NCI-H526 (cell line): Measurements from ENCODE around the gene IFT20.

ENCODE experiments used
- DNase-seq, 2 experiments: peaks; one replicate each; lab custom pipeline; 2025; lab: John Stamatoyannopoulos, UW

The IFT20 gene, protein sequence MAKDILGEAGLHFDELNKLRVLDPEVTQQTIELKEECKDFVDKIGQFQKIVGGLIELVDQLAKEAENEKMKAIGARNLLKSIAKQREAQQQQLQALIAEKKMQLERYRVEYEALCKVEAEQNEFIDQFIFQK

DNA sequence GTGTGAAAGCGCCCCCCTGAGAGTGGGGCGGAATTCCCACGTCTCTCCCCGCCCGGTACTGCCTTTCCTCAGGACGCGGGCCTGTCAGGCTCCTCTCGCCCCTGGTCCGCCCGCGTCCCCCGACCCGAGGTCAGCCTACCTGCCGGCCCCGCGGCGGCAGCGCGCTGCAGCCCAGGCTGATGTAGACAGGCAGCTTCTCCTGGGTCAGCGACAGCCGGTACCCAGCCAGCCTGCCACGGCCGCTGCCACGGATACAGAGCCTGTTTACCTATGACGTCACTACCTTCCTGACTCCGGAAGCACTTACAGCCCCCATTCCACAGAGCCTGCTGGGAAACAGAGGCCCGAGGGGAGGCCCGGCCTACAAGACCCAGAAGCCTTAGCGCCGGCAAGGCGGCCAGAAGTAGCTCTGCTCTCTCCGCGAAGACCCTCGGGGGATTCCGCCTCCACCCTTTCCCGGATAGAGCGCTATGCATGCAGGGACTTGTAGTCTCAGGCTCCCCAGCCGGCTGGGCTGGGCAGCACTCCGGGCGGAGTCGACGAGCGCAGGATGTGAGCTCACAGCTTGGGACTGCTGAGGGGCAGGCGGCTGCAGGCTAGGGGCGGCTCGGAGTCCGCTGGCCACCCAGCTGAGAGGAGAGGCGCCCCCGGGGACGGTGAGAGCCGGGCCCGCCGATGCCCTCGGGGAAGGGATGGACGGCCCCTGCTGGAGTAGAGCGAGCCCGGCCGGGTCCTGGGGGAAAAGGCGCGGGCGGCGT lies at the start of gene IFT20, which contains the start of gene TNFAIP1:
TSS of gene IFT20 (minus strand) at position 272 of the 758 bp plus-strand sequence. CDS start 3,487 bp downstream, outside the sequence.
TSS of gene TNFAIP1 (plus strand) at position 561 of the 758 bp plus-strand sequence. CDS start 3,761 bp downstream, outside the sequence.
- DNase-seq, result peak; percentile 100

DNA sequence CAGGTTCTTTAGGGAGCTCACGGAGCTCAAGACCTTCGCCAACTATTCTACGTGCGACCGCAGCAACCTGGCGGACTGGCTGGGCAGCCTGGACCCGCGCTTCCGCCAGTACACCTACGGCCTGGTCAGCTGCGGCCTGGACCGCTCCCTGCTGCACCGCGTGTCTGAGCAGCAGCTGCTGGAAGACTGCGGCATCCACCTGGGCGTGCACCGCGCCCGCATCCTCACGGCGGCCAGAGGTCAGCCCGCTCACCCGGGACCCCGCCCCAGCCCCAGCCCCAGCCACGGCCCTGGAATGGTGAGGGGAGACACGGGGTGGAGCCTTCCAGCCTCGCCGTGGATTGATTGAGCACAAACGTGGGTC lies 49.7 kb upstream of the IFT20 start:
- DNase-seq, result peak in 1 of 2 experiments; percentile 79

DNA sequence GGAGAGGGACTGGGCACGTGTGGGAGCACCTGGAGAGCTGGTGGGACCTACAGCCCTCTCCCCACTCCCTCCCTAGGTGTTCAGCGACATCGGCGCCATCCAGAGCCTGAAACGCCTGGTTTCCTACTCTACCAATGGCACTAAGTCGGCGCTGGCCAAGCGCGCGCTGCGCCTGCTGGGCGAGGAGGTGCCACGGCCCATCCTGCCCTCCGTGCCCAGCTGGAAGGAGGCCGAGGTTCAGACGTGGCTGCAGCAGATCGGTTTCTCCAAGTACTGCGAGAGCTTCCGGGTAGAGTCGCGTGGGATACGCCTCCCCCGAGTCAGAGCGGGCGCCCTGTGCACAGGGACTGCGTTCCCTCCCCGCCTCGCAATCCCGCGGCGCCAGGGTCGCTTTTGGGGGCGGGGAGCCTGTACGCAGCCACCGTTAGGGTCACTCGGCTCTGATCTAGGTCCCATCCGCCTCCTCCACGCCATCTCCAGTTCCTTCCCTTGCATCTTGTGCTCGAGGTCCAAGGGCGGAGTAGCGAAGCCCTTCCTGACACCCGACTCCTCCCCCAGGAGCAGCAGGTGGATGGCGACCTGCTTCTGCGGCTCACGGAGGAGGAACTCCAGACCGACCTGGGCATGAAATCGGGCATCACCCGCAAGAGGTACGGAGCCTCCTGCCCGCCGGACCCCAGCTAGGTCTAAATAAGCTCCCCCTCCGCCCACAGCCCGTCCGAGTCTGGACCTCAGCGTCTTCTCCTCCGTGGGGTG lies 49.2 kb upstream of the IFT20 start:
- DNase-seq, result peak; percentile 82 to 92

DNA sequence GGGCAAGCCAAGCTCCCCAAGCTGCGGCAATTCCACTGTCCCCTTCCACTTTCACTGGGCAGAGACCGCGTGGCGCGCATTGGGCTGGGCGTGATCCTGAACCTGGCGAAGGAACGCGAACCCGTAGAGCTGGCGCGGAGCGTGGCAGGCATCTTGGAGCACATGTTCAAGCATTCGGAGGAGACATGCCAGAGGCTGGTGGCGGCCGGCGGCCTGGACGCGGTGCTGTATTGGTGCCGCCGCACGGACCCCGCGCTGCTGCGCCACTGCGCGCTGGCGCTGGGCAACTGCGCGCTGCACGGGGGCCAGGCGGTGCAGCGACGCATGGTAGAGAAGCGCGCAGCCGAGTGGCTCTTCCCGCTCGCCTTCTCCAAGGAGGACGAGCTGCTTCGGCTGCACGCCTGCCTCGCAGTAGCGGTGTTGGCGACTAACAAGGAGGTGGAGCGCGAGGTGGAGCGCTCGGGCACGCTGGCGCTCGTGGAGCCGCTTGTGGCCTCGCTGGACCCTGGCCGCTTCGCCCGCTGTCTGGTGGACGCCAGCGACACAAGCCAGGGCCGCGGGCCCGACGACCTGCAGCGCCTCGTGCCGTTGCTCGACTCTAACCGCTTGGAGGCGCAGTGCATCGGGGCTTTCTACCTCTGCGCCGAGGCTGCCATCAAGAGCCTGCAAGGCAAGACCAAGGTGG lies 46.0 kb upstream of the IFT20 start:
- DNase-seq, result peak; percentile 22 to 70

DNA sequence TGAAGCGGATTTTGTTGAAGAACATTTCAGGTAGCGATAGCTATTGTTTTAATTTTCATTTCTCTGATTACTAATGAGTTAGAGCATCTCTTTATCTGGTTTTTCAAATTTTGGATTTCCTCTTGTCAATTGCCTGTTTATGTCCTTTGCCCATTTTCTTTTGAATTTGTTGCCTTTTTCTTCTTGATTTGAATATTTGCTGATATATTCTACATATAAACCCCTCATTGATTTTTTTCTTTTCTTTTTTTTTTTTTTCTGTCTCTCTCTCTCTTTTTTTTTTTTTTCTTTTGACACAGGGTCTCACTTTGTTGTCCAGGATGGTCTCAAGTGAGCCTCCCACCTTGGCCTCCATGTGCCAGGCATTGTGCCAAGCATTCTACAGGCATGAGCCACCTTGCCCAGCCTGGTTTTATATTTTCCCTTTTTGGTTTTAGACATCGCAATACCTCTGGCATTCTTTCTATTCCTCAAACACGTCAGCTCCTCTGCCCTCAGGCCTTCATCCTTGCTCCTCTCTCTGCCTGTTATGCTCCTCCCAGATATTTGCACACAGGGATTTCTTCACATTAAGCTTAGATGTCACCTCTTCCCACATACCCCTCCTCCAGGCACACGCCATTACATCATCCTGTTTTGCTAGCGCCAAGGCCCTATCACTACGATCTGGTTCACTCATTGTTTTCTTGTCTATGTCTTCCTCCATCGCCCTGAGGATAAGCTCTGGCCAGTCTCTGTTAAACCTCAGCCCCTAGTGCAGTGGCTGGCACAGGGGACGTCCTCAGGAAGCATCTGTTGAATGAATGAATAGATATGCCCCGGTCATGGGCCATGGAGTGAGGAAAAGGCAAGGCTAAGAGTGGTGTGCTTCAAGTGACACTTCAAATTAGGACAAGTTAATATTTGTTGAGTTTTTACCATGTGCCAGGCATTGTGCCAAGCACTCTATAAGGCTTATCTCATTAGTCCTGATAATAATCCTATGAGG lies 44.8 kb upstream of the IFT20 start:
- DNase-seq, result no peak

DNA sequence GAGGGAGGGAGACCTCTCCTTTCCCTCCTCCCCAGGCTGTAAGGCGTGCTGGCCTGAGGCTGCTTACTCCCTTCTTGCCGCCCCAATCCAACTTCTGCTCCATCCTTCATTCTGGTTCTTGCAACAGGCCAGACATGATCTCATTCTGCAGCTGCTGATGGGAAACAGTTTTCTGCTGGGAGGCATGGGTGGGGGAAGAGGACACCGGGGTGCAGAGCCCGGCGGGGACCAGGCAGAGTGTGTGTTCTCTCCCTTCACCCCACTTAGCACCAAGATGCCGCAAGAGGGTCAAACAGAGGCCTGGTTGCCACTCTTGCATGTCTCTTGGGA lies 37.6 kb upstream of the IFT20 start:
- DNase-seq, result no peak

DNA sequence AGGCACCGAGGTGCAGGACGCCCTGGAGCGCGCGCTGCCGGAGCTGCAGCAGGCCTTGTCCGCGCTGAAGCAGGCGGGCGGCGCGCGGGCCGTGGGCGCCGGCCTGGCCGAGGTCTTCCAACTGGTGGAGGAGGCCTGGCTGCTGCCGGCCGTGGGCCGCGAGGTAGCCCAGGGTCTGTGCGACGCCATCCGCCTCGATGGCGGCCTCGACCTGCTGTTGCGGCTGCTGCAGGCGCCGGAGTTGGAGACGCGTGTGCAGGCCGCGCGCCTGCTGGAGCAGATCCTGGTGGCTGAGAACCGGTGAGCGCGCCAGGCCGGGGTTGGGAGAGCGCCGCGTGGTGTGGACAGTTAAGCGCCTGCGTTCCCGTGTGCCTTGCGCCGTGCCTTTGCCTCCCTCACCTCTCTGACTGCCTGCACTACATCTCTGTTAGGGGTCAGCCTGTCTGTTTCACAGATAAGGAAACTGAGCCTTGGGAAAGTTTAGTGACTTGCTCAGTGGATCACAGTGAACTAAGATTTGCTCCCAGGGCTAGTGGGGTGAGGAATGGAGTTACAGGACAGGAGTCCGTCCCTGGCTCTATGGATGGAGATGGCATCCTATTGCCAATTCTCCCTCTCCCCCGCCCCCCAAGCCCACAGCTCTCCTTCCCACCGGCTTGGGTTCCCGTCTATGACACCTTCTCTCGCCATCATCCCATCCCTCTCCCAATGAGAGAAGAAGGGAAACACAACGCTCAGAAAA lies 37.1 kb upstream of the IFT20 start:
- DNase-seq, result peak in 1 of 2 experiments; percentile 77

DNA sequence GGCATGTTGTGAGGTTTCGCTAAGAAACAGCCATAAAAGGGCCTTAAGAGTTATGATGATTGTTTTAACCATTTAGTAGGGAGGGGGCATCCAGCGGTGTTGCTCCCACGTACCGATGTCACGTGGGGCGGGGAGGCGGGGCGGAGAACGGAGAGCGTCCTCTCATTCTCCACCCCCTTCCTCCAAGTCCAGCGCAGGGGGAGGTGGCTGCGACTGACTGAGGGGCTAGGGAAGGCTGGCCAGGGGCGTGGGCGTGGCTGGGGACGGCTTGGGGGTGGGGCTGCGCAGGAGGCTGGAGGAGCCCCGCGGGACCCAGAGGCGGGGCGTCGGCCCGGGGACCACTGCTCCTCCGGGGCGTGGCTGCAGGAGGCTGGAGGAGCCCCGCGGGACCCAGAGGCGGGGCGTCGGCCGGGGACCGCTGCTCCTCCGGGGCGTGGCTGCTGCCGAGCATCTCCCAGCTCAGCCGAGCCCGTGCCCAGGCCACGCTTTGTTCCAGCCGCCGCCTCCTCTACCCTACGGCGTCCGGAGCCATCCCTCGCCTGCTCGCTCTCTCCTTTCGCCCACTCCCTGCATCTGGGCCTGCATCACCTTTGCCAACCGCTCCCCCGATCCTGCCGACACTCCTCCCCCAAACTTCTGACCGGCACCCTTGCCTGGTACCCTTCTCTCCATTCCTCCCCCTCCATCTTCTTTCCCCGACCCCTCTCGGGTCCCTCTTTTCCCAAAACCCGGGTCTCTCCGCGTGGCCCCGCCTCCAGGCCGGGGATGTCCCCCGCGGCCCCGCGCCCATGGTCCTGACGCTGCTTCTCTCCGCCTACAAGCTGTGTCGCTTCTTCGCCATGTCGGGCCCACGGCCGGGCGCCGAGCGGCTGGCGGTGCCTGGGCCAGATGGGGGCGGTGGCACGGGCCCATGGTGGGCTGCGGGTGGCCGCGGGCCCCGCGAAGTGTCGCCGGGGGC lies 36.3 kb upstream of the IFT20 start, which contains the start of gene SARM1:
TSS of gene SARM1 (plus strand) at position 450 of the 958 bp plus-strand sequence. CDS start at position 789, 339 bp downstream.
- peak; percentile 90 to 99 for DNase-seq

DNA sequence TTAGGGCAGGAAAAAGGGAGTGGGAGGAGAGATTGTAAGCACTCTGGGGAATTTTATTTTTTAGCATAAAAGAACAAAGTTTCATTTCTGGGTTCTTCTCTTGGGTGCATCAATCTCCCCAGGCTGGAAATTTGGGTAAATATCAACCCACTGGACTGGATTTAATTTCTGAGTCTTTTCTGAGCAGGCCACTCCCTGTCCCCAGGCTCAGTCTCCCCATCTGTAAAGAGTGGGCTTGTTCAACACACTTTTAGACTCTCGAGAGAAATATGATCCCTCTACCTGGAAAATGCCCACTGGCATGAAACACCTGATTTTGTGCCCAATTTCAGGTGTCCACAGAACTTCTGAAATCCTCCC lies 35.5 kb upstream of the IFT20 start:
- no peak for DNase-seq

DNA sequence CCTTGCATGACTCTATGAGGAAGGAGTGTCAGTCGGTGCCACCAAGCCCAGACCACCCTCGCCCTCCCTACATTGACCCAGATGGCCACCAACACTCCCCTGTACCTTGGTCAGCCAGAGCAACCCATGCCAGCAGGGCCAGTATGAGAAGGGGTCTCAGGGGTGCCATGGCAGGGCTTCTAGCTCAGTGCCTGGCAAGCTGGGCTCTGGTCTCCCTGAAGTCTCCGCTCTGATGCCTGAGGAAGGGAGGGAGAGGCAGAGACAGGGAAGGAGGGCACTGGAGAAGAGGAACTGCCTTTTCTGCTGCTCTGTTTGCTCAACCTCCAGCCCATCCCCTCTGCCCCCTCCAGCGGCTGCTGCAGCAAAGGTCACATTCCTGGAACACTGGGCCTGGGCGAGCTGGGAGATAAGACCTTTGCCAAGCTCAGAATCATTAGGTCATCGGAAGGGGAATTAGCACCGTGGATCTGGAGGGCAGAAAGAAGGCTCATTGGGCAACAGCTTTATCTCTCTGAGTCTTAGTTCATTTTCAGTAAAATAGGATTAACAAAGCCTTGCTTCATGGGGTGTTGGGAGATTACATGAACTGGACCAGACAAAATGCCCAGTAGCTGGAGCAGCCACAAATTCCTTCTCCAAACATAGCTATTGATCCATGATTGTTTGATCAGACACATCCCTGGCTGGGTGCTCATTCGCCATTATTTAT lies 34.9 kb upstream of the IFT20 start, which contains the start of gene VTN:
TSS of gene VTN (minus strand) at position 273 of the 709 bp plus-strand sequence. CDS start at position 169, 104 bp downstream.
- peak in 1 of 2 experiments; percentile 37 for DNase-seq

DNA sequence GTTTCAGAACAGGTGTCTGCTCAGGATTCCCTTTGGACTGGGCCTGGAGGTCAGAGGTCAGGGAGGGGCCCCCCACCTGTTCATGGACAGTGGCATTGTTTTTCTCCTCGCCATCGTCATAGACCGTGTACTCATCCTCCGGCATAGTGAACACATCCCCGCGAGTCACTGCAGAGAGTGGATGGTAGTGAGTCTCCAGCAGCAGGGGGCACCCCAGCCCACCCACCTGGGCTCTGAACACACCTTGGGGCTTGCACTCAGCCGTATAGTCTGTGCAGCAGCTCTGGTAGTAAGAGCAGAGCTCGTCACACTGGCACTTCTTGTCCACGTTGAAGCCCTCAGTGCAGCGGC lies 34.4 kb upstream of the IFT20 start:
- DNase-seq, result peak in 1 of 2 experiments; percentile 37

DNA sequence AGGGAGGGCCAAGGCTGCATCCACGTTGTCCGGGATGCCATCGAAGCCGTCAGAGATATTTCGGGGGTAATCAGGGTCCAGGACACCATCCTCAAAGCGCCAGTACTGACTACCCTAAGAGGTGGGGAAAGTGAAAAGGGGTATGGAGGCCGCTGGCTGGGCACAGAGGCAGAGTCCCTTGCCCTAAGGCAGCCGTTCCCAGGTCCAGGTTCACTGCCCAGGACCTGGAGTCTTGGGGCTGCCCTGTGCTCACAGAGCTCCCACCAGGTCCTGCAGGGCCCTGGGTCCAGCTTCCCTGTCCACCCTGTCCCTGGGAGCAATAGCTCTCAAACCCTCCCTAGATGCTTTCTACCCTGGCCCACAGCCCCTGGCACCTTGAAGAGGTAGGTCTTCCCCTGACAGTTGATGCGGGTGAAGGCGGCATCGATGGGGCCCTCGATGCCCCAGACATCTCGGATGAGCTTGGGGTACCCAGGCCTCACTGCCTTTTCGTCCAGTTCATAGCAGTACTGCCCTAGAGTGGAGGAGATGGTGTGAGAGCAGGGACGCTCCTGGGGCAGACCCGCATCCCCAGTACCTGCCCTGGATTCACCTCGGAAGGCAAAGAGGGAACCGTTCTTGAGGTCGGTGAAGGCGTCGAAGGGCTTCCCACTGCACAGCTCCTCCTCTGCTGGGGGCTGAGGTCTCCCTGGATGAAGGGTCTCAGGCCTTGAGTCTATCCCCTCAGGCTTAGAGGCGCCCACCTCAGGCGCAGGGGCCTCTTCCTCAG lies 33.8 kb upstream of the IFT20 start:
- DNase-seq, result no peak

DNA sequence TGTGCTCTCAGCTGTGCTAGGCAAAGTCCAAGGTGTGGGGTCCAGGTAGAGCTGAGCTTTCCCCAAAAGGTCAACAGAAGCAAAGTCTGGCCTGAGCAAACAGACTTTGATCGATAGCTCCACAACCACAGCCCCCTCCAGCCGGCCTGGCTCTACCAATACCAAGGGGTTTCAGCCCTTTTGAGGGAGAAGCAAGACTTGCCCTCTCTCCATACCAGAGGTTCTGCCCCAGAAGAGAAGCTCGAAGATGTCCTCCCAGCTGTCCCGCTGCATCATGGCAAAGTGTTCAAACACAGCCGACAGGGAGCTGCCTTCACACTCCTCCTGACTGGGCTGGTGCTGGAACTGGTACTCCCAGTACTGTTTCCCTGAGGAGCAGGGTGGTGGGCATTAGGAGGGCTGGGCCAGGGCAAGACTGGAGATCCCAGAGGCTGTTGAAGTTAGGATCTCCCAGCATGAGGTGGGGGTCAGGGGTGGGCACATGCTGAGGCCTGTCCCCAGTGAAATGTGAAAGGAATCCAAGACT lies 33.1 kb upstream of the IFT20 start:
- DNase-seq, result no peak

DNA sequence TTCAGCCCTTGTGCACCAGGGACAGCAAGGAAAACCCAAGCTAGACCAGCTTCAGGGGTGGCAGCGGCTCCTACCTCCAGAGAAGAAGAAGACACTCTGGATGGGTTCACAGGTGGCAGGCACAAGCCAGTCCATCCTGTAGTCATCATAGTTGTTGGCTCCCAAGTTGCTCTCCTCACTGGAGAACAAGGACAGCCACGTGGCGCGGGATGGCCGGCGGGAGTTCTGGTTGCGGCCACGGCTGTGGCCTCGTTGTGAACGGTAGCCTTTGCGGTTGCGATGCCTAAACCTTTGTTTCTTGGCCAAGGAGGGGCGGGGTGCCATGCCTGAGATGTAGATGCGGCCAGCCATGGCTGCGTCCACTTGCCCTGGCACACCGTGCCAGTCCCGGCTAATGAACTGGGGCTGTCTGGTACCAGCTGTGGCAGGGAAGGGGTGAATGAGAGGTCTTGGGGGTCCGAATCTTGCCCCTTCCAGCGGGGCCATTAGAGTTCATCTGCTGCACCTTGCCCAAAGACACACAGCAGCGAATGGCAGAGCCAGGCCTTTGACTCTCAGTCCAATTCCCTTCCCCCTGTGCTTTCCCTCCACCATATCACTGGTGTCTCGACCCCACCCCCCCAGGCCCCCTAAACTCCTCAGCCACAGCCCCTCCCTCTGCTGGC lies 32.5 kb upstream of the IFT20 start:
- DNase-seq, result no peak

DNA sequence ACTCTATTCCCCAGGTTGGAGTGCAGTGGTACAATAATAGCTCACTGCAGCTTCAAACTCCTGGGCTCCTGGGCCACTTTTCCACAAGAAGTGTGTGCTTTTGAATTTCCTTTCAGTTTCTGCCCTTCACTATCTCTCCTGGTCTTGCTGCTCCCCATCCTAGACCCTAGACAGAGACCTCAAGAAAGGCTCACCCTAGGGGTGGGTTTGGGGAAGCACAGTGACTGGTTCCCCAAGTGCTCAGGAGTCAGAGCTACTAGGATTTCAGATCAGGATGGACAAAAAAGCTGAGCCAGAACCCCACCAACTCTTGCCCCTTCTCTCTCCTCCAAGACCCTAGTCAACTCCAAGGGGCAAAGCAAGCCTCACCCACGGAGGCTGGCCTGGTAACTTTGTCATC lies 31.3 kb upstream of the IFT20 start:
- DNase-seq, result no peak

DNA sequence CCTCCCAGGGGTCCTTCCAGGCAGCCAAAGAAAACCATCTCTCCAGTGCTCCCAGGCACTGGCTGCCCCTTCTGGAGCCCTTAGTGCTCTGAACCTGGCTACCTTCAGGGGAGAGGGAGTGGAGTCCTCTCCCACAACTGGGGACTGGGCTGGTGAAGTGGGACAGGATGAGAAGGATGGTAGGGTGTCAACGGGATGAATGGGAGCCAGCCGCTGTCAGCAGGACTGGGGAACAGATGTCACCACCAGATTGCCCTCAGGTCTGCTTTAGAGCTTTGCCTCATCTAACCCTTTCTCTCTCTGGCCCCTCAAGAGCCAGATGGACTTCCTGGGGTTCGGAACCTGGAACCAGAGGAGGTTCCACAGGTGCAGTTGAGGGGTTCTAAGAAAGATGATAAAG lies 30.2 kb upstream of the IFT20 start:
- DNase-seq, result no peak
